ENCODE data around the gene EPHB1. TPM values are rescaled to one million over a fixed set of nuclear protein-coding genes. Genes with fewer than 3 reads are reported as not detected.

Gene EPHB1
- total RNA-seq, 1 donor from 2014 or later: 3.8 TPM

DNA sequence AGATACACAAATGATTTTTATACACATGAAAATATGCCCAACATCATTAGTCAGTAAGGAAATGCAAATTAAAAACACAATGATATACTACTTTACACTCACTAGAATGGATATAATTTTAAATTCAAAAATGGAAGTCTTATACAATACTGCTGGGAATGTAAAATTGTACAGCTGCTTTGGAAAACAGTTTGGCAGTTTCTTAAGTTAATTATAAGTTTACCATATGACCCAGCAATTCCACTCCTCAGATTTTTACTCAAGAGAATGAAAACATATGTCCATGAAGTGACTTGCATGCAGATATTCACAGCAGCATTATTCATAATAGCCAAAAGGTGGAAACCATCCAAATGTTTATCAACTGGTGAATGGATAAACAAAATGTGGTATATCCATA lies 281.3 kb downstream of the EPHB1 start:
- intact Hi-C loops (cut with micrococcal nuclease): no loop called here
- Mint-ChIP-seq H3K27ac (no peak overlapping the region), H3K9me3 (no peaks in the 10 kb centered on the region), H3K4me3 (no peak overlapping the region), H3K27me3 (no peaks in the 10 kb centered on the region), H3K36me3 (ENCODE audit: low read depth) (no peaks in the 10 kb centered on the region), H3K4me1 (no peaks in the 10 kb centered on the region)
- CTCF ChIA-PET: no interaction called here
- TF ChIP-seq CTCF (IDR thresholded peaks at IDR 0.05): no peak
- POLR2A ChIA-PET: no interaction called here
- no peak for DNase-seq
- no peak for ATAC-seq (ENCODE audit: low read depth)

- Mint-ChIP-seq H3K36me3 (ENCODE audit: low read depth) (no peaks in the 10 kb centered on the region), H3K9me3 (no peaks in the 10 kb centered on the region), H3K27ac (no peak overlapping the region), H3K4me3 (no peak overlapping the region), H3K27me3 (no peaks in the 10 kb centered on the region), H3K4me1 (no peaks in the 10 kb centered on the region)
- no peak for TF ChIP-seq CTCF (IDR thresholded peaks at IDR 0.05)
- ChIA-PET POLR2A (no interaction called here), CTCF (no interaction called here)
- ATAC-seq (ENCODE audit: low read depth) (no peak), DNase-seq (no peak)
- intact Hi-C loops (cut with micrococcal nuclease): no loop called here
These were observed 282.1 kb downstream of the EPHB1 start for GRCh38 chr3:135077186-135077585.

DNA sequence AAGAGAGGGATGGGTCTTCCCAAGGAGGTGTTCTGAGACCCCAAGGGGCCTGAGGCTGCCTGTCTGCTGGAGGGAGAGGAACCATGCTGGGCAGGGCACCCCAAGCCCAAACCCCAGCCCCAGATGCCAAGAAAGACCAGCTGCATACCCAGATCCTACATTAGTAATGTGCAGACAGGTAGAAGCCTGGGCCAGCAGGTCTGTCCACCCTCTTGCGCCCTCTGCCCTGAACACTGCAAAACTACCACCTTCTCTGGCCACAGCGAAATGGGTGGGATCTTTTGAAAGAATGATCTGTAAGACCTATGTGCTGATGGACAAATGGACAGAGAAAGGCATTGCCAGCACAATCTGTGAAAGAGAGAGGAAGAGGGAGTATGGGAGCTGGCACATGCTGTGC lies 283.2 kb downstream of the EPHB1 start:
- no peak overlapping the region for H3K4me3 Mint-ChIP-seq
- ChIA-PET POLR2A (no interaction called here), CTCF (no interaction called here)
- no peaks in the 10 kb centered on the region for H3K27me3 Mint-ChIP-seq
- intact Hi-C loops (cut with micrococcal nuclease): no loop called here
- no peak for TF ChIP-seq CTCF (IDR thresholded peaks at IDR 0.05)
- no peak overlapping the region for H3K27ac Mint-ChIP-seq
- H3K36me3 Mint-ChIP-seq (ENCODE audit: low read depth): no peaks in the 10 kb centered on the region
- H3K4me1 Mint-ChIP-seq: no peaks in the 10 kb centered on the region
- H3K9me3 Mint-ChIP-seq: no peaks in the 10 kb centered on the region
- DNase-seq: no peak
- ATAC-seq (ENCODE audit: low read depth): no peak

GRCh38 chr3:135079095-135079494 lies 284.0 kb downstream of the EPHB1 start:
- no peak overlapping the region for H3K27ac Mint-ChIP-seq
- no peak for TF ChIP-seq CTCF (IDR thresholded peaks at IDR 0.05)
- intact Hi-C loops (cut with micrococcal nuclease): no loop called here
- DNase-seq (no peak), ATAC-seq (ENCODE audit: low read depth) (no peak)
- POLR2A ChIA-PET: no interaction called here
- CTCF ChIA-PET: no interaction called here
- H3K9me3 Mint-ChIP-seq: no peaks in the 10 kb centered on the region
- H3K4me1 Mint-ChIP-seq: no peaks in the 10 kb centered on the region
- H3K27me3 Mint-ChIP-seq: no peaks in the 10 kb centered on the region
- H3K36me3 Mint-ChIP-seq (ENCODE audit: low read depth): no peaks in the 10 kb centered on the region
- no peak overlapping the region for H3K4me3 Mint-ChIP-seq

DNA sequence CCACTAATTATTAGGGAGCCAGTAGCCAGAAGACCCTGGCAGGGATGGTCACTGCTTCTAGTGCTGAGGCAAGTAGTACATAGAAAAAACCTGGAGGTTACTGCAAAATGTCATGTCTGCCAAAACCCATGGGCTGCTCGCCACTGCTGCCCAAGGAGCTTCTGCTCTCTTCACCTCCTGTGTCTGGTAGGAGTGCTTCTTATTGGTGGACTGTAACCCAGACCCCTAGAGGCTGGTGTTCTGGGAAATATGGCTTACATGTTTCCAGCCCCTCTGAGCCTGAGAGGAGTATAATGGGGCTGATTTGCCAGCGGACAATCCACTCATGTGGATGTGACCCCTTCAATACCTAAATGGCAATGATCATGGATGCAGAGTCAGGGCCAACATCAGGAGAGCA lies 286.4 kb downstream of the EPHB1 start:
- no peaks in the 10 kb centered on the region for H3K36me3 Mint-ChIP-seq (ENCODE audit: low read depth)
- intact Hi-C loops (cut with micrococcal nuclease): no loop called here
- ATAC-seq (ENCODE audit: low read depth): no peak

More for the DNA sequence above, 286.4 kb downstream of the EPHB1 start:
- H3K4me3 Mint-ChIP-seq: no peak overlapping the region
- H3K4me1 Mint-ChIP-seq: no peaks in the 10 kb centered on the region
- H3K27me3 Mint-ChIP-seq: no peaks in the 10 kb centered on the region
- H3K9me3 Mint-ChIP-seq: no peaks in the 10 kb centered on the region
- DNase-seq: no peak
- POLR2A ChIA-PET: no interaction called here
- CTCF ChIA-PET: no interaction called here
- no peak overlapping the region for H3K27ac Mint-ChIP-seq
- no peak for TF ChIP-seq CTCF (IDR thresholded peaks at IDR 0.05)
